Small intestine (tissue), 7 donors: Measurements from ENCODE around the gene SH3RF1. TPM values are rescaled to one million over a fixed set of nuclear protein-coding genes. Genes with fewer than 3 reads are reported as not detected.

ENCODE experiments used
- DNase-seq, 2 donors: peaks; one replicate each; pipeline versions ENCODE4 v3.0.0 to v3.0.0-alpha.2; 2013
- FAIRE-seq: peaks from 2 replicates; lab custom pipeline; 2012; peaks lifted over from hg19 to GRCh38; lab: Jason Lieb, UNC
- H3K27ac ChIP-seq, 3 donors: one replicate each; pipeline ENCODE4 v1.5.1; 2013; ENCODE audit warnings: low read length in 2 of 3, mild to moderate bottlenecking in 2 of 3, control low read depth in 1 of 3, inconsistent platforms in 1 of 3, low read depth in 1 of 3, moderate library complexity in 1 of 3
- H3K27me3 ChIP-seq, 3 donors: one replicate each; pipeline ENCODE4 v1.6.1; 2013; ENCODE audit warnings: low read length in 3 of 3, inconsistent platforms in 1 of 3; ENCODE audit not compliant: control insufficient read depth in 3 of 3, insufficient read depth in 3 of 3
- H3K36me3 ChIP-seq, 3 donors: one replicate each; pipeline ENCODE4 v1.6.1; 2013; ENCODE audit warnings: low read length in 3 of 3, inconsistent platforms in 1 of 3, low read depth in 1 of 3, mild to moderate bottlenecking in 1 of 3, moderate library complexity in 1 of 3; ENCODE audit not compliant: control insufficient read depth in 3 of 3, insufficient read depth in 2 of 3
- H3K4me1 ChIP-seq, 3 donors: one replicate each; pipeline ENCODE4 v1.6.1; 2013; ENCODE audit warnings: low read length in 2 of 3, inconsistent platforms in 1 of 3, low read depth in 1 of 3, mild to moderate bottlenecking in 1 of 3, moderate library complexity in 1 of 3; ENCODE audit not compliant: control insufficient read depth in 3 of 3, insufficient read depth in 2 of 3
- H3K4me3 ChIP-seq, 3 donors: one replicate each; pipeline ENCODE4 v1.5.1; 2013; ENCODE audit warnings: low read length in 3 of 3, control low read depth in 1 of 3, inconsistent platforms in 1 of 3, low read depth in 1 of 3, mild to moderate bottlenecking in 1 of 3, moderate library complexity in 1 of 3
- H3K9me3 ChIP-seq, 2 donors: one replicate each; pipeline ENCODE4 v1.6.1; 2013; ENCODE audit warnings: low read depth in 1 of 2, low read length in 1 of 2; ENCODE audit not compliant: control insufficient read depth in 2 of 2, insufficient read depth in 1 of 2
- WGBS, 3 donors: extraction: QIAGEN DNeasy Blood & Tissue Kit; methylation state at CpG; one replicate each; pipeline ENCODE4 v1.1.7; 2013; 5-methylcytosine and 5-hydroxymethylcytosine counted together
- polyA plus RNA-seq, 4 donors: library from polyadenylated mRNA; stranded (reverse) in 3 of 4; unstranded in 1 of 4; fragments of 200-250 nt in 3 of 4; fragments of 120-200 nt in 1 of 4; gene quantifications; one replicate each; pipeline versions ENCODE4 v1.2.1 to v1.2.3, GENCODE V29; 2013
- donor health status: healthy with polysubstance abuse.
- donor health status: control.
- donor health status: control.
- donor health status: Bipolar disorder and iron deficiency.
- donor health status: healthy.

SH3RF1 gene
- polyA plus RNA-seq, 4 donors, result 10.7 to 35.6 (median 11.5) TPM

- no peak for DNase-seq
- WGBS, 3 donors, result 81 to 83% (median 83%) methylated on average over 3 of the region's 3 CpGs
- no peak for FAIRE-seq
- no peaks in the 10 kb centered on the region for H3K4me1 ChIP-seq
- H3K36me3 ChIP-seq, result peaks cover 10 to 31% (median 10%) of the 10 kb centered on the region in 3 donors
- no peaks in the 10 kb centered on the region for H3K9me3 ChIP-seq
- no peak overlapping the region for H3K4me3 ChIP-seq
- no peaks in the 10 kb centered on the region for H3K27me3 ChIP-seq
- H3K27ac ChIP-seq, result no peak overlapping the region
Observed at GRCh38 chr4:169128902-169129301, 141.9 kb downstream of the SH3RF1 start.

- Histone ChIP-seq H3K36me3 (peaks cover 10 to 22% (median 10%) of the 10 kb centered on the region in 3 donors), H3K4me3 (no peak overlapping the region), H3K27me3 (no peaks in the 10 kb centered on the region), H3K27ac (no peak overlapping the region), H3K4me1 (no peaks in the 10 kb centered on the region), H3K9me3 (no peaks in the 10 kb centered on the region)
- DNase-seq, result no peak
- WGBS, 3 donors, result 95 to 97% (median 97%) methylated on average over 1 of the region's 1 CpG
- FAIRE-seq, result no peak
Observed at GRCh38 chr4:169127314-169127713, 143.4 kb downstream of the SH3RF1 start.

- no peaks in the 10 kb centered on the region for H3K9me3 ChIP-seq
- H3K27ac ChIP-seq, result no peak overlapping the region
- H3K36me3 ChIP-seq, result peaks cover 9 to 21% (median 13%) of the 10 kb centered on the region in 3 donors
- no peaks in the 10 kb centered on the region for H3K4me1 ChIP-seq
- H3K27me3 ChIP-seq, result no peaks in the 10 kb centered on the region
- WGBS, 3 donors, result 76 to 90% (median 86%) methylated on average over 2 of the region's 2 CpGs
- H3K4me3 ChIP-seq, result no peak overlapping the region
- DNase-seq (no peak), FAIRE-seq (no peak)
Observed at GRCh38 chr4:169124661-169125060, 146.1 kb downstream of the SH3RF1 start.

GRCh38 chr4:169122422-169122821 lies 148.3 kb downstream of the SH3RF1 start:
- Histone ChIP-seq H3K27me3 (no peaks in the 10 kb centered on the region), H3K9me3 (no peaks in the 10 kb centered on the region), H3K4me3 (no peak overlapping the region), H3K4me1 (no peaks in the 10 kb centered on the region), H3K27ac (no peak overlapping the region), H3K36me3 (peaks cover 6 to 27% (median 10%) of the 10 kb centered on the region in 3 donors)
- FAIRE-seq, result no peak
- DNase-seq, result no peak
- WGBS, 3 donors, result 89 to 96% (median 91%) methylated on average over 2 of the region's 2 CpGs

GRCh38 chr4:169121861-169122382 lies 148.8 kb downstream of the SH3RF1 start:
- Histone ChIP-seq H3K27ac (no peak overlapping the region), H3K36me3 (peaks cover 6 to 29% (median 10%) of the 10 kb centered on the region in 3 donors), H3K4me1 (no peaks in the 10 kb centered on the region), H3K4me3 (no peak overlapping the region), H3K9me3 (no peaks in the 10 kb centered on the region), H3K27me3 (no peaks in the 10 kb centered on the region)
- FAIRE-seq, result no peak
- DNase-seq, result no peak
- WGBS, 3 donors, result 91 to 94% (median 93%) methylated on average over 12 of the region's 12 CpGs

GRCh38 chr4:169120624-169121023 lies 150.1 kb downstream of the SH3RF1 start:
- WGBS, 3 donors, result 82 to 91% (median 84%) methylated on average over 2 of the region's 2 CpGs
- H3K4me3 ChIP-seq, result no peak overlapping the region
- no peak for FAIRE-seq

GRCh38 chr4:169119536-169119935 lies 151.2 kb downstream of the SH3RF1 start:
- no peak for DNase-seq
- no peak for FAIRE-seq
- Histone ChIP-seq H3K9me3 (no peaks in the 10 kb centered on the region), H3K27me3 (no peaks in the 10 kb centered on the region), H3K36me3 (peaks cover 8 to 34% (median 10%) of the 10 kb centered on the region in 3 donors), H3K27ac (no peak overlapping the region), H3K4me3 (no peak overlapping the region), H3K4me1 (peaks cover 0 to 19% (median 0%) of the 10 kb centered on the region in 3 donors)
- 81 to 94% (median 84%) methylated on average over 3 of the region's 3 CpGs for WGBS, 3 donors

More at GRCh38 chr4:169120624-169121023, 150.1 kb downstream of the SH3RF1 start:
- Histone ChIP-seq H3K27me3 (no peaks in the 10 kb centered on the region), H3K9me3 (no peaks in the 10 kb centered on the region), H3K36me3 (peaks cover 8 to 34% (median 10%) of the 10 kb centered on the region in 3 donors), H3K27ac (no peak overlapping the region), H3K4me1 (peaks cover 0 to 9% (median 0%) of the 10 kb centered on the region in 3 donors)
- DNase-seq, result no peak

- Histone ChIP-seq H3K27ac (no peak overlapping the region), H3K4me1 (peaks cover 0 to 27% (median 4%) of the 10 kb centered on the region in 3 donors), H3K27me3 (no peaks in the 10 kb centered on the region), H3K9me3 (no peaks in the 10 kb centered on the region), H3K4me3 (no peak overlapping the region), H3K36me3 (peaks cover 8 to 42% (median 10%) of the 10 kb centered on the region in 3 donors)
- DNase-seq (no peak), FAIRE-seq (no peak)
- WGBS, 3 donors, result 87 to 92% (median 90%) methylated on average over 7 of the region's 7 CpGs
Observed at GRCh38 chr4:169117591-169118081, 153.1 kb downstream of the SH3RF1 start.
